Right atrium auricular region (tissue), 2 donors: ENCODE measurements around the gene NACC2. TPM values are rescaled to one million over a fixed set of nuclear protein-coding genes. Genes with fewer than 3 reads are reported as not detected.
A peak's percentile ranks its signal among the peaks of the same experiment; 100 is the strongest.

Experiments used
- DNase-seq: peaks from one replicate; pipeline ENCODE4 v3.0.0-alpha.2; 2019; ENCODE audit warnings: low spot score
- H3K27ac ChIP-seq, 2 donors: fragments of 200-600 bp; sonication (generic); 1 replicate in 1 of 2; 2 replicates in 1 of 2; pipeline ENCODE4 v1.5.1; 2016 to 2019
- H3K27me3 ChIP-seq, 2 donors: fragments of 200-600 bp; sonication (generic); one replicate each; pipeline versions ENCODE4 v1.5.1 to v1.6.0; 2017 to 2019
- H3K36me3 ChIP-seq: fragments of 200-600 bp; sonication (generic); one replicate; pipeline ENCODE4 v1.5.1; 2016
- H3K4me1 ChIP-seq, 2 donors: fragments of 200-600 bp; sonication (generic); one replicate each; pipeline versions ENCODE4 v1.5.1 to v1.6.0; 2017 to 2019
- H3K4me3 ChIP-seq, 2 donors: fragments of 200-600 bp; sonication (generic); 1 replicate in 1 of 2; 2 replicates in 1 of 2; pipeline ENCODE4 v1.5.1; 2017 to 2019; ENCODE audit warnings: mild to moderate bottlenecking in 1 of 2, moderate library complexity in 1 of 2
- H3K9me3 ChIP-seq, 2 donors: fragments of 200-600 bp; sonication (generic); one replicate each; pipeline ENCODE4 v1.5.1; 2019
- total RNA-seq, 2 donors: library from RNA; depleted of rRNA; stranded (reverse); fragments of >200 nt; gene quantifications; one replicate each; pipeline ENCODE4 v1.1.0, GENCODE V29; 2016
- TF ChIP-seq, protein P1 (sequence below), 2 donors: fragments of 200-600 bp; sonication (generic); IDR thresholded peaks; one replicate each; pipeline ENCODE4 v1.5.1; 2019; ENCODE audit warnings: antibody characterized with exemption in 2 of 2

Gene NACC2
- total RNA-seq, 2 donors from 2014 or later = 49.1 to 55.5 TPM

- TF ChIP-seq, protein P1, sequence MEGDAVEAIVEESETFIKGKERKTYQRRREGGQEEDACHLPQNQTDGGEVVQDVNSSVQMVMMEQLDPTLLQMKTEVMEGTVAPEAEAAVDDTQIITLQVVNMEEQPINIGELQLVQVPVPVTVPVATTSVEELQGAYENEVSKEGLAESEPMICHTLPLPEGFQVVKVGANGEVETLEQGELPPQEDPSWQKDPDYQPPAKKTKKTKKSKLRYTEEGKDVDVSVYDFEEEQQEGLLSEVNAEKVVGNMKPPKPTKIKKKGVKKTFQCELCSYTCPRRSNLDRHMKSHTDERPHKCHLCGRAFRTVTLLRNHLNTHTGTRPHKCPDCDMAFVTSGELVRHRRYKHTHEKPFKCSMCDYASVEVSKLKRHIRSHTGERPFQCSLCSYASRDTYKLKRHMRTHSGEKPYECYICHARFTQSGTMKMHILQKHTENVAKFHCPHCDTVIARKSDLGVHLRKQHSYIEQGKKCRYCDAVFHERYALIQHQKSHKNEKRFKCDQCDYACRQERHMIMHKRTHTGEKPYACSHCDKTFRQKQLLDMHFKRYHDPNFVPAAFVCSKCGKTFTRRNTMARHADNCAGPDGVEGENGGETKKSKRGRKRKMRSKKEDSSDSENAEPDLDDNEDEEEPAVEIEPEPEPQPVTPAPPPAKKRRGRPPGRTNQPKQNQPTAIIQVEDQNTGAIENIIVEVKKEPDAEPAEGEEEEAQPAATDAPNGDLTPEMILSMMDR (IDR thresholded peaks at IDR 0.05) = peak in 1 of 2 donors; percentile 23
- H3K4me1 ChIP-seq = peaks cover 0 to 30% of the 10 kb centered on the region in 2 donors
- DNase-seq = no peak
Measured at GRCh38 chr9:136021872-136022681, 73.0 kb downstream of the NACC2 start.

DNA sequence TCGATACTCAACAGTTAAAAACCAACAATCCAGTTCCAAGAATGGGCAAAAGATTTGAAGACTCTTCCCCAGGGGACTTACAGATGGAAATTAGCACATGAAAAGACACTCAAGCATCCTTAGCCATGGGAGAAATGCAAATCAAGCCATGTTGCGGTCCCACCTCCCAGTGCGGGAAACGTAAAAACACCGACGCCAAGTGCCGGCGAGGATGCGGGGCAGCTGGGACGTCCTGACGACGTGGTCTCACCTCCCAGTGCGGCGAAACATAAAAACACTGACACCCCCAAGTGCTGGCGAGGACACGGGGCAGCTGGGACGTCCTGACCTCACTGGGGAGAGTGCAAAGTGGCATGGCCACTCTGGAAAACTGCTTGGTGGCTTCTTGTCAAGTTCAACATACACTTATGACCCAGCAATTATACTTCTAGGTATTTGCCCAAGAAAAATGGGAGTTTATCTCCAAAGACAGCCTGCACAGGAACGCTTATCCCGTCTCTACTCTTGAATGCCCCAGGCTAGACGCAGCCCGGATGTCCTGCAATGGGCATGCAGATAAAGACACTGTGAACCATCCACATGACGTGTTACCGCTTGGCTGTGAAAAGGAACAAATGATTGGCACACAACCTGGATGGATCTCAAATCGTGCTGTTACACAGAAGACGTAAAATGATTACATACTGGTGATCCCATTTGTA is 73.8 kb downstream of the NACC2 start:
- Histone ChIP-seq H3K4me1 (peaks cover 0 to 25% of the 10 kb centered on the region in 2 donors), H3K4me3 (no peak overlapping the region), H3K27me3 (no peaks in the 10 kb centered on the region), H3K36me3 (no peaks in the 10 kb centered on the region), H3K27ac (no peak overlapping the region), H3K9me3 (no peaks in the 10 kb centered on the region)
- TF ChIP-seq, protein P1 (IDR thresholded peaks at IDR 0.05) = no peak
- no peak for DNase-seq

More at GRCh38 chr9:136021872-136022681, 73.0 kb downstream of the NACC2 start:
- H3K4me3 ChIP-seq = no peak overlapping the region
- no peak overlapping the region for H3K27ac ChIP-seq
- no peaks in the 10 kb centered on the region for H3K27me3 ChIP-seq
- no peaks in the 10 kb centered on the region for H3K9me3 ChIP-seq
- H3K36me3 ChIP-seq = no peaks in the 10 kb centered on the region

DNA sequence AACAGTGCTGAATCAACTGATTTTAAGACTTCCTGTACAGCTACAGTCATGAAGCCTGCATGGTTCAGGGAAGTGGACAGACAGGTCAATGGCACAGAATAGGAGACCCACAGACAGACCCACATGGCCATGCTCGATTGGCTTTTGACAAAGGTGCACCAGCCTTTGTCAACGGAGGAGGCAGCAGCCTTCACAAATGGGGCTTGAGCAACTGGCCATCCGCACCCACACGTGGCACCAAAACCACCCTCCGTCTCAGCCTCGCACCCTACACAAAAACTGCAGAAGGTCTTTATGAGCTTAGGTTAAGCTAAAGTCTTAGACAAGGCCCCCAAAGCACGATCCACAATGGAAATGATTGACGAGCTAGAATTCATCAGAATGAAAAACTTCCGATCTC is 74.4 kb downstream of the NACC2 start:
- H3K4me3 ChIP-seq = no peak overlapping the region
- no peak for DNase-seq
- H3K36me3 ChIP-seq = peaks cover 6% of the 10 kb centered on the region
- H3K9me3 ChIP-seq = no peaks in the 10 kb centered on the region
- peaks cover 0 to 25% of the 10 kb centered on the region in 2 donors for H3K4me1 ChIP-seq
- no peak overlapping the region for H3K27ac ChIP-seq
- TF ChIP-seq, protein P1 (IDR thresholded peaks at IDR 0.05) = no peak
- H3K27me3 ChIP-seq = no peaks in the 10 kb centered on the region

- Histone ChIP-seq H3K9me3 (no peaks in the 10 kb centered on the region), H3K27me3 (no peaks in the 10 kb centered on the region), H3K27ac (no peak overlapping the region), H3K4me3 (no peak overlapping the region), H3K36me3 (peaks cover 9% of the 10 kb centered on the region), H3K4me1 (peaks cover 0 to 25% of the 10 kb centered on the region in 2 donors)
- TF ChIP-seq, protein P1 (IDR thresholded peaks at IDR 0.05) = no peak
- no peak for DNase-seq
Measured at GRCh38 chr9:136020206-136020605, 74.9 kb downstream of the NACC2 start.

- no peak overlapping the region for H3K4me3 ChIP-seq
- no peak overlapping the region for H3K27ac ChIP-seq
- no peak for DNase-seq
- H3K27me3 ChIP-seq = no peaks in the 10 kb centered on the region
- peaks cover 9% of the 10 kb centered on the region for H3K36me3 ChIP-seq
- TF ChIP-seq, protein P1 (IDR thresholded peaks at IDR 0.05) = no peak
- H3K4me1 ChIP-seq = peaks cover 0 to 21% of the 10 kb centered on the region in 2 donors
- H3K9me3 ChIP-seq = no peaks in the 10 kb centered on the region
Measured at GRCh38 chr9:136019681-136020060, 75.4 kb downstream of the NACC2 start.
